PC-3 (cell line): ENCODE measurements around the gene STAB2. TPM values are rescaled to one million over a fixed set of nuclear protein-coding genes. Genes with fewer than 3 reads are reported as not detected.

ENCODE experiments used
- ATAC-seq: fragments of 200-7000 bp; cut with Tn5 transposase; 2 replicates; pipeline ENCODE4 v1.9.1; 2020; ENCODE audit warnings: mild to moderate bottlenecking, moderate library complexity
- BruUV-seq: library from RNA; stranded (reverse); fragments of 400-500 nt; replicated peaks from 2 replicates; lab custom pipeline; 2021; lab: Mats Ljungman, UMichigan
- CTCF ChIA-PET: fragments of 300-600 bp; sonication (Branson Sonifier 250); formaldehyde crosslinking; loops from one replicate; lab custom pipeline; 2022; ENCODE audit warnings: antibody characterized with exemption; lab: Charles Lee
- POLR2A ChIA-PET: fragments of 300-600 bp; sonication (Branson Sonifier 250); formaldehyde crosslinking; loops from one replicate; lab custom pipeline; 2022; ENCODE audit warnings: antibody characterized with exemption; ENCODE audit not compliant: unreplicated experiment; lab: Charles Lee
- DNase-seq: peaks from one replicate; pipeline ENCODE4 v3.0.0-alpha.2; 2015
- H2AFZ ChIP-seq: fragments of 300-600 bp; sonication (generic); 2 replicates; pipeline ENCODE4 v1.6.0; 2016; ENCODE audit warnings: antibody characterized with exemption, low read length
- H3F3A ChIP-seq: fragments of 300-600 bp; sonication (generic); one replicate; pipeline ENCODE4 v1.6.0; 2017; ENCODE audit warnings: antibody characterized with exemption, low read length, control low read depth, mild to moderate bottlenecking; ENCODE audit not compliant: unreplicated experiment
- H3K27ac ChIP-seq: fragments of 300-600 bp; sonication (generic); 2 replicates; pipeline ENCODE4 v1.5.1; 2016; ENCODE audit warnings: mild to moderate bottlenecking, low read length
- H3K27me3 ChIP-seq: fragments of 300-600 bp; sonication (generic); 2 replicates; pipeline ENCODE4 v1.6.1; 2016; ENCODE audit warnings: low read length, mixed read lengths
- H3K36me3 ChIP-seq: fragments of 300-600 bp; sonication (generic); 2 replicates; pipeline ENCODE4 v1.6.1; 2016; ENCODE audit warnings: low read depth, mixed run types, low read length, mixed read lengths
- H3K4me1 ChIP-seq: fragments of 300-600 bp; sonication (generic); 2 replicates; pipeline ENCODE4 v1.5.1; 2016; ENCODE audit warnings: low read length; ENCODE audit not compliant: insufficient read depth
- H3K4me2 ChIP-seq: fragments of 300-600 bp; sonication (generic); 2 replicates; pipeline ENCODE4 v1.6.0; 2016; ENCODE audit warnings: low read length
- H3K4me3 ChIP-seq: fragments of 300-600 bp; sonication (generic); 2 replicates; pipeline ENCODE4 v1.5.1; 2016; ENCODE audit warnings: mild to moderate bottlenecking, low read length, mixed read lengths
- H3K79me2 ChIP-seq: fragments of 300-600 bp; sonication (generic); 2 replicates; pipeline ENCODE4 v1.6.1; 2017; ENCODE audit warnings: low read length, mixed read lengths
- H3K9ac ChIP-seq: fragments of 300-600 bp; sonication (generic); 2 replicates; pipeline ENCODE4 v1.6.0; 2016; ENCODE audit warnings: mild to moderate bottlenecking, low read length
- H3K9me2 ChIP-seq: fragments of 300-600 bp; sonication (generic); replicated peaks from 2 replicates; pipeline ENCODE4 v1.6.1; 2016; ENCODE audit warnings: mixed run types, low read length, mixed read lengths
- H3K9me3 ChIP-seq: fragments of 300-600 bp; sonication (generic); 2 replicates; pipeline ENCODE4 v1.6.1; 2016; ENCODE audit warnings: low read length, mixed read lengths
- H4K20me1 ChIP-seq: fragments of 300-600 bp; sonication (generic); 2 replicates; pipeline ENCODE4 v1.6.1; 2016; ENCODE audit warnings: low read length, mixed read lengths
- CTCF ChIP-seq: fragments of 300-600 bp; sonication (generic); conservative IDR thresholded peaks from 2 replicates; pipeline ENCODE4 v1.5.1; 2017; ENCODE audit warnings: antibody characterized with exemption, low read depth, mild to moderate bottlenecking, low read length
- EZH2 ChIP-seq: fragments of 300-600 bp; sonication (generic); IDR thresholded peaks from one replicate; pipeline ENCODE4 v1.6.1; 2017; ENCODE audit warnings: antibody characterized with exemption, mild to moderate bottlenecking, low read length; ENCODE audit not compliant: unreplicated experiment
- EZH2phosphoT487 ChIP-seq: fragments of 300-600 bp; sonication (generic); IDR thresholded peaks from 2 replicates; pipeline ENCODE4 v1.6.1; 2018; ENCODE audit warnings: mild to moderate bottlenecking, antibody characterized with exemption, low read length, borderline replicate concordance
- intact Hi-C: fragments of 100-400 bp; cut with micrococcal nuclease; formaldehyde crosslinking; loops from 2 replicates; pipeline ENCODE4 v1.9.0; 2023
- total RNA-seq: library from RNA; depleted of rRNA; stranded (reverse); fragments of >200 nt; gene quantifications from 2 replicates; pipeline ENCODE4 v1.2.3, GENCODE V29; 2014

Gene STAB2
- total RNA-seq, 1 experiment from 2014 or later, result not detected

GRCh38 chr12:103783744-103784664 lies 196.9 kb downstream of the STAB2 start:
- peaks cover 57% of the 10 kb centered on the region for H3K36me3 ChIP-seq
- TF ChIP-seq EZH2 (no peak), EZH2phosphoT487 (no peak), CTCF (peak; percentile 33; the same call in 1 of the 2 replicates)
- no peaks in the 10 kb centered on the region for H3K9me2 ChIP-seq
- H3K9me3 ChIP-seq, result no peaks in the 10 kb centered on the region
- ChIA-PET POLR2A (no interaction called here), CTCF (no interaction called here)
- no peak overlapping the region for H3K9ac ChIP-seq
- BruUV-seq, result no TSS peak
- H3F3A ChIP-seq, result no peaks in the 10 kb centered on the region
- no peak overlapping the region for H3K4me2 ChIP-seq
- H3K4me1 ChIP-seq, result no peaks in the 10 kb centered on the region
- ATAC-seq (peak; percentile 74), DNase-seq (peak; percentile 23)
- intact Hi-C loops, result no loop called here
- no peaks in the 10 kb centered on the region for H4K20me1 ChIP-seq
- no peaks in the 10 kb centered on the region for H3K27me3 ChIP-seq
- no peaks in the 10 kb centered on the region for H3K79me2 ChIP-seq
- H2AFZ ChIP-seq, result no peak overlapping the region
- H3K27ac ChIP-seq, result no peak overlapping the region
- H3K4me3 ChIP-seq, result no peak overlapping the region

- Histone ChIP-seq H3K79me2 (no peaks in the 10 kb centered on the region), H2AFZ (no peak overlapping the region), H3K4me1 (no peaks in the 10 kb centered on the region), H3K9me3 (no peaks in the 10 kb centered on the region), H3K9ac (no peak overlapping the region), H4K20me1 (no peaks in the 10 kb centered on the region), H3F3A (no peaks in the 10 kb centered on the region), H3K27me3 (no peaks in the 10 kb centered on the region), H3K36me3 (peaks cover 43% of the 10 kb centered on the region), H3K27ac (no peak overlapping the region), H3K4me2 (no peak overlapping the region), H3K9me2 (no peaks in the 10 kb centered on the region), H3K4me3 (no peak overlapping the region)
- ChIA-PET POLR2A (no interaction called here), CTCF (interaction anchor here (0.5 kb wide), 1 partner anchor 70 kb away, joined by 3 read pairs; no protein-coding TSS in a partner anchor)
- no TSS peak for BruUV-seq
- DNase-seq (no peak), ATAC-seq (no peak)
- TF ChIP-seq CTCF (no peak), EZH2phosphoT487 (no peak), EZH2 (no peak)
- intact Hi-C loops, result no loop called here
Observed at GRCh38 chr12:103785243-103786031, 198.4 kb downstream of the STAB2 start.
